GM12878 (cell line): ENCODE data around the gene SLC35F6. TPM values are rescaled to one million over a fixed set of nuclear protein-coding genes. Genes with fewer than 3 reads are reported as not detected.

Experiments used
- BMI1 ChIP-seq: fragments of 450-650 bp; IDR thresholded peaks from 2 replicates; pipeline ENCODE4 v1.6.1; 2016; ENCODE audit warnings: mild to moderate bottlenecking, moderate library complexity, borderline replicate concordance
- CHD4 ChIP-seq: fragments of 200-600 bp; sonication (generic); IDR thresholded peaks from 2 replicates; pipeline ENCODE4 v1.6.1; 2016; ENCODE audit warnings: mild to moderate bottlenecking
- CREB1 ChIP-seq: IDR thresholded peaks from 2 replicates; pipeline ENCODE4 v1.6.1; 2012; ENCODE audit warnings: low read depth, mild to moderate bottlenecking, inconsistent platforms
- FOXM1 ChIP-seq: IDR thresholded peaks from 2 replicates; pipeline ENCODE4 v1.6.1; 2012; ENCODE audit warnings: low read depth, mild to moderate bottlenecking, inconsistent platforms, low read length, moderate library complexity
- IKZF1 ChIP-seq: fragments of 450-650 bp; conservative IDR thresholded peaks from 2 replicates; pipeline ENCODE4 v1.6.1; 2017; ENCODE audit warnings: antibody characterized with exemption, mild to moderate bottlenecking
- JUNB ChIP-seq: IDR thresholded peaks from 2 replicates; pipeline ENCODE4 v1.6.1; 2016; ENCODE audit warnings: antibody characterized with exemption, mild to moderate bottlenecking
- KAT2A ChIP-seq: conservative IDR thresholded peaks from 2 replicates; pipeline ENCODE4 v1.6.1; 2011; ENCODE audit warnings: low read depth, low read length; ENCODE audit not compliant: control insufficient read depth
- MEF2B ChIP-seq: fragments of 450-650 bp; IDR thresholded peaks from 2 replicates; pipeline ENCODE4 v1.6.1; 2018; ENCODE audit warnings: mild to moderate bottlenecking, moderate library complexity; ENCODE audit not compliant: partially characterized antibody, poor library complexity, severe bottlenecking
- NFIC ChIP-seq: IDR thresholded peaks from 2 replicates; pipeline ENCODE4 v1.6.1; 2012; ENCODE audit warnings: low read depth, mild to moderate bottlenecking, inconsistent platforms, low read length, moderate library complexity
- NFYA ChIP-seq: IDR thresholded peaks from 2 replicates; pipeline ENCODE4 v1.6.1; 2011; ENCODE audit warnings: low read depth, mild to moderate bottlenecking, low read length, improper control_type of control experiment, borderline replicate concordance
- RAD21 ChIP-seq: IDR thresholded peaks from 2 replicates; pipeline ENCODE4 v1.6.1; 2011; ENCODE audit warnings: mild to moderate bottlenecking, low read depth, low read length, moderate library complexity; ENCODE audit not compliant: insufficient read depth
- RELA ChIP-seq: fragments of 450-650 bp; IDR thresholded peaks from 2 replicates; pipeline ENCODE4 v1.8.0; 2014; ENCODE audit warnings: borderline replicate concordance; ENCODE audit not compliant: partially characterized antibody
- RUNX3 ChIP-seq: IDR thresholded peaks from 2 replicates; pipeline ENCODE4 v1.6.1; 2012; ENCODE audit warnings: low read length, inconsistent platforms
- ZBTB33 ChIP-seq: fragments of 450-650 bp; IDR thresholded peaks from 2 replicates; pipeline ENCODE4 v1.6.1; 2017; ENCODE audit warnings: mild to moderate bottlenecking
- ZNF274 ChIP-seq: IDR thresholded peaks from one replicate; pipeline ENCODE4 v1.8.0; 2011; ENCODE audit not compliant: insufficient read length, insufficient read depth
- polyA plus RNA-seq, 11 experiments: library from polyadenylated mRNA; depleted of rRNA in 4 of 11; unstranded in 6 of 11; stranded (reverse) in 5 of 11; fragments of >200 nt; fragmentation: Nextera tagmentation in 4 of 11; fragmentation: Illumina TruSeq in 1 of 11; extraction: Ambion mirVana in 4 of 11; extraction: Trizol in 1 of 11; gene quantifications; 1 replicate in 1 of 11; 2 replicates in 10 of 11; pipeline versions ENCODE4 v1.2.1 to v1.2.3, GENCODE V29; 2011 to 2016; ENCODE audit warnings: inconsistent platforms in 2 of 11, missing spikeins in 2 of 11, low read depth in 1 of 11
- total RNA-seq, 4 experiments: library from RNA; depleted of rRNA in 3 of 4; stranded (reverse); fragments of >200 nt in 3 of 4; fragmentation: Illumina TruSeq in 1 of 4; extraction: Trizol in 1 of 4; gene quantifications; 2 replicates each; pipeline versions ENCODE4 v1.2.1 to v1.2.3, GENCODE V29; 2013 to 2021
- TF ChIP-seq, protein P1 (sequence below): fragments of 450-650 bp; IDR thresholded peaks from 2 replicates; pipeline ENCODE4 v1.6.1; 2018; ENCODE audit warnings: borderline replicate concordance, mild to moderate bottlenecking; ENCODE audit not compliant: partially characterized antibody
- TF ChIP-seq, protein P2 (sequence below): IDR thresholded peaks from 2 replicates; pipeline ENCODE4 v1.6.1; 2011; ENCODE audit warnings: mild to moderate bottlenecking, low read depth, low read length, moderate library complexity; ENCODE audit not compliant: insufficient replicate concordance
- TF ChIP-seq, protein P3 (sequence below): fragments of 450-650 bp; IDR thresholded peaks from 2 replicates; pipeline ENCODE4 v1.6.1; 2017; ENCODE audit warnings: mild to moderate bottlenecking, moderate library complexity

Gene SLC35F6
- total and polyA plus RNA-seq, 10 of the 15 experiments (the other 5 are each of a cell fraction or from before 2014, with no cell fraction given) = 4.0 to 10.5 (median 8.0) TPM

GRCh38 chr2:26785431-26786206 is 21.5 kb downstream of the SLC35F6 start, which contains the start of gene CENPA (continued):
- TF ChIP-seq RAD21 = no peak
- TF ChIP-seq FOXM1 = peak; percentile 99
- TF ChIP-seq, protein P1, sequence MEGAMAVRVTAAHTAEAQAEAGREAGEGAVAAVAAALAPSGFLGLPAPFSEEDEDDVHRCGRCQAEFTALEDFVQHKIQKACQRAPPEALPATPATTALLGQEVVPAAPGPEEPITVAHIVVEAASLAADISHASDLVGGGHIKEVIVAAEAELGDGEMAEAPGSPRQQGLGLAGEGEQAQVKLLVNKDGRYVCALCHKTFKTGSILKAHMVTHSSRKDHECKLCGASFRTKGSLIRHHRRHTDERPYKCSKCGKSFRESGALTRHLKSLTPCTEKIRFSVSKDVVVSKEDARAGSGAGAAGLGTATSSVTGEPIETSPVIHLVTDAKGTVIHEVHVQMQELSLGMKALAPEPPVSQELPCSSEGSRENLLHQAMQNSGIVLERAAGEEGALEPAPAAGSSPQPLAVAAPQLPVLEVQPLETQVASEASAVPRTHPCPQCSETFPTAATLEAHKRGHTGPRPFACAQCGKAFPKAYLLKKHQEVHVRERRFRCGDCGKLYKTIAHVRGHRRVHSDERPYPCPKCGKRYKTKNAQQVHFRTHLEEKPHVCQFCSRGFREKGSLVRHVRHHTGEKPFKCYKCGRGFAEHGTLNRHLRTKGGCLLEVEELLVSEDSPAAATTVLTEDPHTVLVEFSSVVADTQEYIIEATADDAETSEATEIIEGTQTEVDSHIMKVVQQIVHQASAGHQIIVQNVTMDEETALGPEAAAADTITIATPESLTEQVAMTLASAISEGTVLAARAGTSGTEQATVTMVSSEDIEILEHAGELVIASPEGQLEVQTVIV = peak; percentile 81
- TF ChIP-seq CHD4 = no peak
- TF ChIP-seq ZBTB33 = no peak; the same call in 1 of the 2 replicates
- TF ChIP-seq NFIC = no peak
- TF ChIP-seq, protein P2, sequence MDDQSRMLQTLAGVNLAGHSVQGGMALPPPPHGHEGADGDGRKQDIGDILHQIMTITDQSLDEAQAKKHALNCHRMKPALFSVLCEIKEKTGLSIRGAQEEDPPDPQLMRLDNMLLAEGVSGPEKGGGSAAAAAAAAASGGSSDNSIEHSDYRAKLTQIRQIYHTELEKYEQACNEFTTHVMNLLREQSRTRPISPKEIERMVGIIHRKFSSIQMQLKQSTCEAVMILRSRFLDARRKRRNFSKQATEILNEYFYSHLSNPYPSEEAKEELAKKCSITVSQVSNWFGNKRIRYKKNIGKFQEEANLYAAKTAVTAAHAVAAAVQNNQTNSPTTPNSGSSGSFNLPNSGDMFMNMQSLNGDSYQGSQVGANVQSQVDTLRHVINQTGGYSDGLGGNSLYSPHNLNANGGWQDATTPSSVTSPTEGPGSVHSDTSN = peak; percentile 100
- 0 out of 2 replicates have a peak, but pooled peaks have one; percentile 34 for TF ChIP-seq RUNX3
- no peak for TF ChIP-seq RELA
- no peak for TF ChIP-seq ZNF274
- TF ChIP-seq CREB1 = peak; percentile 90
- TF ChIP-seq MEF2B = peak; percentile 64
- TF ChIP-seq KAT2A = no peak
- TF ChIP-seq JUNB = no peak
- TF ChIP-seq IKZF1 = no peak
- TF ChIP-seq BMI1 = no peak
- TF ChIP-seq, protein P3, sequence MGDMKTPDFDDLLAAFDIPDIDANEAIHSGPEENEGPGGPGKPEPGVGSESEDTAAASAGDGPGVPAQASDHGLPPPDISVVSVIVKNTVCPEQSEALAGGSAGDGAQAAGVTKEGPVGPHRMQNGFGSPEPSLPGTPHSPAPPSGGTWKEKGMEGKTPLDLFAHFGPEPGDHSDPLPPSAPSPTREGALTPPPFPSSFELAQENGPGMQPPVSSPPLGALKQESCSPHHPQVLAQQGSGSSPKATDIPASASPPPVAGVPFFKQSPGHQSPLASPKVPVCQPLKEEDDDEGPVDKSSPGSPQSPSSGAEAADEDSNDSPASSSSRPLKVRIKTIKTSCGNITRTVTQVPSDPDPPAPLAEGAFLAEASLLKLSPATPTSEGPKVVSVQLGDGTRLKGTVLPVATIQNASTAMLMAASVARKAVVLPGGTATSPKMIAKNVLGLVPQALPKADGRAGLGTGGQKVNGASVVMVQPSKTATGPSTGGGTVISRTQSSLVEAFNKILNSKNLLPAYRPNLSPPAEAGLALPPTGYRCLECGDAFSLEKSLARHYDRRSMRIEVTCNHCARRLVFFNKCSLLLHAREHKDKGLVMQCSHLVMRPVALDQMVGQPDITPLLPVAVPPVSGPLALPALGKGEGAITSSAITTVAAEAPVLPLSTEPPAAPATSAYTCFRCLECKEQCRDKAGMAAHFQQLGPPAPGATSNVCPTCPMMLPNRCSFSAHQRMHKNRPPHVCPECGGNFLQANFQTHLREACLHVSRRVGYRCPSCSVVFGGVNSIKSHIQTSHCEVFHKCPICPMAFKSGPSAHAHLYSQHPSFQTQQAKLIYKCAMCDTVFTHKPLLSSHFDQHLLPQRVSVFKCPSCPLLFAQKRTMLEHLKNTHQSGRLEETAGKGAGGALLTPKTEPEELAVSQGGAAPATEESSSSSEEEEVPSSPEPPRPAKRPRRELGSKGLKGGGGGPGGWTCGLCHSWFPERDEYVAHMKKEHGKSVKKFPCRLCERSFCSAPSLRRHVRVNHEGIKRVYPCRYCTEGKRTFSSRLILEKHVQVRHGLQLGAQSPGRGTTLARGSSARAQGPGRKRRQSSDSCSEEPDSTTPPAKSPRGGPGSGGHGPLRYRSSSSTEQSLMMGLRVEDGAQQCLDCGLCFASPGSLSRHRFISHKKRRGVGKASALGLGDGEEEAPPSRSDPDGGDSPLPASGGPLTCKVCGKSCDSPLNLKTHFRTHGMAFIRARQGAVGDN = peak; percentile 65
- peak; percentile 98 for TF ChIP-seq NFYA
